SK-N-SH (cell line): ENCODE measurements around the gene EDC4. TPM values are rescaled to one million over a fixed set of nuclear protein-coding genes. Genes with fewer than 3 reads are reported as not detected.
A peak's percentile ranks its signal among the peaks of the same experiment; 100 is the strongest.

Experiments
- CTCF ChIA-PET: fragments of 300-600, 350-600 bp; formaldehyde crosslinking; extraction: SDS; loops from one replicate; lab custom pipeline; 2021; lab: Yijun Ruan, JAX
- POLR2A ChIA-PET: fragments of 350-600 bp; sonication (Branson Sonifier 250); formaldehyde crosslinking; extraction: SDS; loops from one replicate; lab custom pipeline; 2020; ENCODE audit warnings: antibody characterized with exemption, inconsistent platforms; lab: Yijun Ruan, JAX
- DNase-seq: peaks from one replicate; pipeline ENCODE4 v3.0.0; 2012
- H2AFZ ChIP-seq: fragments of 200-600 bp; sonication (generic); 2 replicates; pipeline ENCODE4 v1.8.1; 2016; ENCODE audit warnings: antibody characterized with exemption, mild to moderate bottlenecking, low read depth
- H3F3A ChIP-seq: fragments of 200-600 bp; sonication (generic); replicated peaks from 2 replicates; pipeline ENCODE3; 2016; ENCODE audit warnings: antibody characterized with exemption, mild to moderate bottlenecking; ENCODE audit not compliant: insufficient read depth
- H3K27ac ChIP-seq, 2 experiments: fragments of 200-500 bp in 1 of 2; fragments of 200-600 bp in 1 of 2; sonication (Bioruptor generic) in 1 of 2; sonication (generic), shearing (Covaris generic) in 1 of 2; 2 replicates each; pipeline versions ENCODE4 v1.5.1 to v1.6.1; 2014 to 2016; ENCODE audit warnings: low read depth in 2 of 2, inconsistent platforms in 1 of 2, low read length in 1 of 2, mild to moderate bottlenecking in 1 of 2, mixed read lengths in 1 of 2
- H3K27me3 ChIP-seq: fragments of 200-600 bp; sonication (generic), shearing (Covaris generic); 2 replicates; pipeline ENCODE4 v1.6.1; 2016; ENCODE audit warnings: mixed run types; ENCODE audit not compliant: insufficient read depth
- H3K36me3 ChIP-seq, 2 experiments: fragments of 200-500 bp in 1 of 2; fragments of 200-600 bp in 1 of 2; sonication (Bioruptor generic) in 1 of 2; sonication (generic) in 1 of 2; replicated peaks in 1 of 2; 2 replicates each; pipeline versions ENCODE3 to v1.5.1; 2014 to 2016; ENCODE audit warnings: low read length in 1 of 2, mild to moderate bottlenecking in 1 of 2; ENCODE audit not compliant: insufficient read depth in 2 of 2, control insufficient read depth in 1 of 2
- H3K4me1 ChIP-seq, 2 experiments: fragments of 200-500 bp in 1 of 2; fragments of 200-600 bp in 1 of 2; sonication (Bioruptor generic) in 1 of 2; sonication (generic), shearing (Covaris generic) in 1 of 2; 2 replicates each; pipeline versions ENCODE4 v1.5.1 to v1.6.1; 2014 to 2016; ENCODE audit warnings: low read depth in 1 of 2, low read length in 1 of 2, mixed run types in 1 of 2; ENCODE audit not compliant: insufficient read depth in 2 of 2, control insufficient read depth in 1 of 2
- H3K4me2 ChIP-seq: fragments of 200-600 bp; sonication (generic), shearing (Covaris generic); 2 replicates; pipeline ENCODE4 v1.6.1; 2017; ENCODE audit warnings: mixed run types
- H3K4me3 ChIP-seq, 2 experiments: fragments of 200-500 bp in 1 of 2; fragments of 200-600 bp in 1 of 2; sonication (Bioruptor generic) in 1 of 2; sonication (generic), shearing (Covaris generic) in 1 of 2; 2 replicates each; pipeline versions ENCODE4 v1.5.1 to v1.8.1; 2014 to 2016; ENCODE audit warnings: low read depth in 2 of 2, inconsistent platforms in 1 of 2, low read length in 1 of 2, mild to moderate bottlenecking in 1 of 2, mixed read lengths in 1 of 2, moderate library complexity in 1 of 2
- H3K79me2 ChIP-seq: fragments of 200-600 bp; sonication (generic); 2 replicates; pipeline ENCODE4 v1.8.1; 2017; ENCODE audit warnings: mild to moderate bottlenecking; ENCODE audit not compliant: insufficient read depth
- H3K9ac ChIP-seq: fragments of 200-600 bp; sonication (generic); 2 replicates; pipeline ENCODE4 v1.6.1; 2017; ENCODE audit warnings: mixed run types
- H3K9me2 ChIP-seq: fragments of 200-600 bp; sonication (generic); 2 replicates; pipeline ENCODE4 v1.6.1; 2017; ENCODE audit warnings: mixed run types
- H3K9me3 ChIP-seq: fragments of 200-600 bp; sonication (generic); 2 replicates; pipeline ENCODE4 v1.6.1; 2017; ENCODE audit warnings: mixed run types, mild to moderate bottlenecking, moderate library complexity
- H4K20me1 ChIP-seq: fragments of 200-600 bp; sonication (generic); 2 replicates; pipeline ENCODE4 v1.6.1; 2017; ENCODE audit warnings: mild to moderate bottlenecking, mixed run types; ENCODE audit not compliant: insufficient read depth
- ELF1 ChIP-seq: IDR thresholded peaks from 2 replicates; pipeline ENCODE4 v1.4.0; 2012
- FOXJ3 ChIP-seq: sonication (generic); formaldehyde crosslinking; IDR thresholded peaks from 2 replicates; pipeline ENCODE4 v1.5.1; 2020; ENCODE audit warnings: mild to moderate bottlenecking, missing genetic modification reagents
- GATA2 ChIP-seq: sonication (generic); formaldehyde crosslinking; IDR thresholded peaks from 2 replicates; pipeline ENCODE4 v1.5.0; 2020; ENCODE audit warnings: mild to moderate bottlenecking, missing genetic modification reagents
- JUND ChIP-seq: IDR thresholded peaks from 2 replicates; pipeline ENCODE4 v1.4.0; 2012
- NRF1 ChIP-seq: IDR thresholded peaks from 2 replicates; pipeline ENCODE4 v1.6.1; 2012; ENCODE audit warnings: low read depth, mild to moderate bottlenecking, low read length
- POLR2AphosphoS5 ChIP-seq: IDR thresholded peaks from 2 replicates; pipeline ENCODE4 v1.6.1; 2012; ENCODE audit warnings: low read depth, low read length
- RFX5 ChIP-seq: IDR thresholded peaks from 2 replicates; pipeline ENCODE4 v1.6.1; 2012; ENCODE audit warnings: mild to moderate bottlenecking, improper control_type of control experiment, low read length
- SIN3A ChIP-seq: IDR thresholded peaks from 2 replicates; pipeline ENCODE4 v1.6.1; 2012; ENCODE audit warnings: low read depth, mild to moderate bottlenecking, low read length, moderate library complexity, borderline replicate concordance
- SMC3 ChIP-seq: IDR thresholded peaks from 2 replicates; pipeline ENCODE4 v1.6.1; 2012; ENCODE audit warnings: low read depth, low read length, improper control_type of control experiment
- TAF1 ChIP-seq: IDR thresholded peaks from 2 replicates; pipeline ENCODE4 v1.6.1; 2012; ENCODE audit warnings: low read depth, mild to moderate bottlenecking, low read length, moderate library complexity, borderline replicate concordance
- TCF12 ChIP-seq: IDR thresholded peaks from 2 replicates; pipeline ENCODE4 v1.4.0; 2012
- ZBTB33 ChIP-seq: IDR thresholded peaks from 2 replicates; pipeline ENCODE4 v1.4.0; 2012; ENCODE audit warnings: low read depth, borderline replicate concordance
- WGBS: methylation state at CpG from one replicate; pipeline ENCODE4 v1.1.6; 2017; ENCODE audit warnings: low lambda C conversion rate; 5-methylcytosine and 5-hydroxymethylcytosine counted together
- polyA plus RNA-seq, 3 experiments: library from polyadenylated mRNA; depleted of rRNA; stranded (reverse); fragments of >200 nt; gene quantifications; 2 replicates each; pipeline ENCODE4 v1.2.3, GENCODE V29; 2012
- TF ChIP-seq, protein P1 (sequence below): fragments of 150-350 bp; IDR thresholded peaks from 2 replicates; pipeline ENCODE4 v1.6.1; 2016; ENCODE audit warnings: mild to moderate bottlenecking, low read depth, low read length
- TF ChIP-seq, protein P2 (sequence below): fragments of 200-600 bp; sonication (generic); IDR thresholded peaks from 2 replicates; pipeline ENCODE4 v1.6.1; 2017; ENCODE audit warnings: antibody characterized with exemption, mild to moderate bottlenecking, moderate library complexity
- TF ChIP-seq, protein P3 (sequence below): IDR thresholded peaks from 2 replicates; pipeline ENCODE4; 2012
- TF ChIP-seq, protein P4 (sequence below): fragments of 150-350 bp; IDR thresholded peaks from 2 replicates; pipeline ENCODE4 v1.6.1; 2017; ENCODE audit warnings: antibody characterized with exemption, low read length, low read depth, borderline replicate concordance

EDC4 gene
- polyA plus RNA-seq, 1 of the 3 experiments (the other 2 are of a cell fraction) = 38.0 TPM

- H3F3A ChIP-seq = no peaks in the 10 kb centered on the region
- H3K4me3 ChIP-seq = peak overlapping the region; percentile 76 to 84
- no peaks in the 10 kb centered on the region for H3K27me3 ChIP-seq
- H4K20me1 ChIP-seq = no peaks in the 10 kb centered on the region
- H3K4me1 ChIP-seq = peaks cover 0 to 9% of the 10 kb centered on the region in 2 experiments; a peak in 1 of 4 replicates
- H3K79me2 ChIP-seq = peaks cover 16% of the 10 kb centered on the region
- ChIA-PET CTCF (interaction anchor here (1.2 to 5.0 kb wide), 7 partner anchors 8 to 312 kb away, joined by 3 to 65 read pairs (median 5); no protein-coding TSS in a partner anchor), POLR2A (interaction anchor here (0.6 to 2.3 kb wide), 6 partner anchors 11 to 1076 kb away, joined by 3 to 11 read pairs (median 4); partner anchors contain the start of genes ATP6V0D1, NUTF2, RANBP10 and TSNAXIP1)
- 6% methylated on average over 3 of the region's 3 CpGs for WGBS
- peaks cover 0 to 41% of the 10 kb centered on the region in 2 experiments for H3K36me3 ChIP-seq
- TF ChIP-seq GATA2 (CRISPR knock-in tag) (no peak), JUND (no peak)
- TF ChIP-seq, protein P1, sequence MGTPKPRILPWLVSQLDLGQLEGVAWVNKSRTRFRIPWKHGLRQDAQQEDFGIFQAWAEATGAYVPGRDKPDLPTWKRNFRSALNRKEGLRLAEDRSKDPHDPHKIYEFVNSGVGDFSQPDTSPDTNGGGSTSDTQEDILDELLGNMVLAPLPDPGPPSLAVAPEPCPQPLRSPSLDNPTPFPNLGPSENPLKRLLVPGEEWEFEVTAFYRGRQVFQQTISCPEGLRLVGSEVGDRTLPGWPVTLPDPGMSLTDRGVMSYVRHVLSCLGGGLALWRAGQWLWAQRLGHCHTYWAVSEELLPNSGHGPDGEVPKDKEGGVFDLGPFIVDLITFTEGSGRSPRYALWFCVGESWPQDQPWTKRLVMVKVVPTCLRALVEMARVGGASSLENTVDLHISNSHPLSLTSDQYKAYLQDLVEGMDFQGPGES = no peak
- H3K9me2 ChIP-seq = no peaks in the 10 kb centered on the region
- peak overlapping the region; percentile 78 for H2AFZ ChIP-seq
- peak overlapping the region in 1 of 2 experiments; percentile 58; a peak in 2 of 4 replicates for H3K27ac ChIP-seq
- H3K4me2 ChIP-seq = peak overlapping the region; percentile 100
- H3K9me3 ChIP-seq = no peaks in the 10 kb centered on the region
- no peak for DNase-seq
- peak overlapping the region; percentile 87 for H3K9ac ChIP-seq
Measured at GRCh38 chr16:67833030-67833414, 39.8 kb upstream of the EDC4 start.

DNA sequence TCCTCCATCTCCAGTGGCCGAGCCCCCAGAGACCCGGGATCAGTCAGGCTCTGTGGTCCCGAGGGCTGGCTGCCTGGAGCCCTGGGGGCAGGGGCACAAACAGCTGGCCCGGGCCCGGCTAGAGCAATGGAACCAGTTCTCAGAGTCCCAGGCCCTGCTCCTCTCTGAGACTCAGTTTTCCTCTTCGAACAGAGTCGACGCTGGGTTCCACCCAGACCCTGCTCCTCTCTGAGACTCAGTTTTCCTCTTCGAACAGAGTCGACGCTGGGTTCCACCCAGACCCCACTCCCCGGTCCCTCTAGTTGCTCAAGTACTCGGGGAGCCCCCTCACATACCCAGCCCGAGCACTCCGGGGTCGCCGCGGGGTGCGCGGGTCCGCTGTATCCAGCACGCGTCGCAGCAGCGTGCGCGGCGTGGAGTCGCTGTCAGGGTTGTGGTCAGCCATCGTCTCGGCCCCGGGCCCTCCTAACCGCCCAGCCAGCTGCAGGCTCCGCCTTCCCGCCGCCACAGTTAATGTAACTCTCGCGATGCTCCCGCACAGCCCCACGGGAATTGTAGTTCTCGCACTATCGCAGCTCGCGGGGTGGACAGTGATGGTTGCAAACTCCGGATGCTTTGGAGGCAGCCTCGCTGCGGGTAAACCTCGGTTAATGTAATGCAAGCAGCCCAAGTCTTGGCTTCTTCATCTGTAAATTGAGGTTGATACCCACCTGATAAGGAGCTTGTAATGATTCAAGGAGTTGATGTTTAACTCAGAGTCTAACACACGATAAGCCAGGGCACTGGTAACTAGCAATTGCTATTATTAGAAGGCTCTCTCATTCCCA lies 39.2 kb upstream of the EDC4 start:
- H3K9me2 ChIP-seq = no peaks in the 10 kb centered on the region
- 2% methylated on average over 28 of the region's 49 CpGs for WGBS
- CTCF ChIA-PET = interaction anchor here (0.9 to 5.0 kb wide), 12 partner anchors 8 to 313 kb away, joined by 3 to 65 read pairs (median 4); partner anchors contain the start of genes NRN1L and NUTF2
- peak overlapping the region; percentile 85 for H2AFZ ChIP-seq
- H3K79me2 ChIP-seq = peaks cover 16% of the 10 kb centered on the region
- H3K9ac ChIP-seq = peak overlapping the region; percentile 87
- H3K27ac ChIP-seq = peak overlapping the region; percentile 51 to 58
- POLR2A ChIA-PET = interaction anchor here (0.6 to 2.3 kb wide), 8 partner anchors 11 to 1076 kb away, joined by 3 to 11 read pairs (median 4); partner anchors contain the start of genes ATP6V0D1, NUTF2, RANBP10 and TSNAXIP1
- no peaks in the 10 kb centered on the region for H3F3A ChIP-seq
- no peaks in the 10 kb centered on the region for H3K27me3 ChIP-seq
- H4K20me1 ChIP-seq = no peaks in the 10 kb centered on the region
- peak overlapping the region; percentile 76 to 84 for H3K4me3 ChIP-seq
- peak overlapping the region; percentile 100 for H3K4me2 ChIP-seq
- peak; percentile 98 for DNase-seq
- peaks cover 0 to 35% of the 10 kb centered on the region in 2 experiments for H3K36me3 ChIP-seq
- no peaks in the 10 kb centered on the region for H3K9me3 ChIP-seq
- H3K4me1 ChIP-seq = peaks cover 0 to 9% of the 10 kb centered on the region in 2 experiments; a peak in 1 of 4 replicates
- TF ChIP-seq POLR2AphosphoS5 (peak; percentile 81), SMC3 (no peak), SIN3A (peak; percentile 99), RFX5 (no peak), ELF1 (no peak), FOXJ3 (CRISPR knock-in tag) (no peak), TCF12 (no peak), NRF1 (no peak), ZBTB33 (peak; percentile 100), TAF1 (peak; percentile 87), JUND (no peak)
- TF ChIP-seq, protein P1 = no peak
- TF ChIP-seq, protein P2, sequence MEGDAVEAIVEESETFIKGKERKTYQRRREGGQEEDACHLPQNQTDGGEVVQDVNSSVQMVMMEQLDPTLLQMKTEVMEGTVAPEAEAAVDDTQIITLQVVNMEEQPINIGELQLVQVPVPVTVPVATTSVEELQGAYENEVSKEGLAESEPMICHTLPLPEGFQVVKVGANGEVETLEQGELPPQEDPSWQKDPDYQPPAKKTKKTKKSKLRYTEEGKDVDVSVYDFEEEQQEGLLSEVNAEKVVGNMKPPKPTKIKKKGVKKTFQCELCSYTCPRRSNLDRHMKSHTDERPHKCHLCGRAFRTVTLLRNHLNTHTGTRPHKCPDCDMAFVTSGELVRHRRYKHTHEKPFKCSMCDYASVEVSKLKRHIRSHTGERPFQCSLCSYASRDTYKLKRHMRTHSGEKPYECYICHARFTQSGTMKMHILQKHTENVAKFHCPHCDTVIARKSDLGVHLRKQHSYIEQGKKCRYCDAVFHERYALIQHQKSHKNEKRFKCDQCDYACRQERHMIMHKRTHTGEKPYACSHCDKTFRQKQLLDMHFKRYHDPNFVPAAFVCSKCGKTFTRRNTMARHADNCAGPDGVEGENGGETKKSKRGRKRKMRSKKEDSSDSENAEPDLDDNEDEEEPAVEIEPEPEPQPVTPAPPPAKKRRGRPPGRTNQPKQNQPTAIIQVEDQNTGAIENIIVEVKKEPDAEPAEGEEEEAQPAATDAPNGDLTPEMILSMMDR = no peak
- TF ChIP-seq, protein P3, sequence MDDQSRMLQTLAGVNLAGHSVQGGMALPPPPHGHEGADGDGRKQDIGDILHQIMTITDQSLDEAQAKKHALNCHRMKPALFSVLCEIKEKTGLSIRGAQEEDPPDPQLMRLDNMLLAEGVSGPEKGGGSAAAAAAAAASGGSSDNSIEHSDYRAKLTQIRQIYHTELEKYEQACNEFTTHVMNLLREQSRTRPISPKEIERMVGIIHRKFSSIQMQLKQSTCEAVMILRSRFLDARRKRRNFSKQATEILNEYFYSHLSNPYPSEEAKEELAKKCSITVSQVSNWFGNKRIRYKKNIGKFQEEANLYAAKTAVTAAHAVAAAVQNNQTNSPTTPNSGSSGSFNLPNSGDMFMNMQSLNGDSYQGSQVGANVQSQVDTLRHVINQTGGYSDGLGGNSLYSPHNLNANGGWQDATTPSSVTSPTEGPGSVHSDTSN = no peak
- TF ChIP-seq, protein P4, sequence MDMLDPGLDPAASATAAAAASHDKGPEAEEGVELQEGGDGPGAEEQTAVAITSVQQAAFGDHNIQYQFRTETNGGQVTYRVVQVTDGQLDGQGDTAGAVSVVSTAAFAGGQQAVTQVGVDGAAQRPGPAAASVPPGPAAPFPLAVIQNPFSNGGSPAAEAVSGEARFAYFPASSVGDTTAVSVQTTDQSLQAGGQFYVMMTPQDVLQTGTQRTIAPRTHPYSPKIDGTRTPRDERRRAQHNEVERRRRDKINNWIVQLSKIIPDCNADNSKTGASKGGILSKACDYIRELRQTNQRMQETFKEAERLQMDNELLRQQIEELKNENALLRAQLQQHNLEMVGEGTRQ = no peak
